ENCODE data around the gene JPH2. TPM values are rescaled to one million over a fixed set of nuclear protein-coding genes. Genes with fewer than 3 reads are reported as not detected.

Gene JPH2
- total RNA-seq, 6 experiments from 2014 or later, result 0.09 to 0.31 (median 0.10) TPM; not detected in 1

DNA sequence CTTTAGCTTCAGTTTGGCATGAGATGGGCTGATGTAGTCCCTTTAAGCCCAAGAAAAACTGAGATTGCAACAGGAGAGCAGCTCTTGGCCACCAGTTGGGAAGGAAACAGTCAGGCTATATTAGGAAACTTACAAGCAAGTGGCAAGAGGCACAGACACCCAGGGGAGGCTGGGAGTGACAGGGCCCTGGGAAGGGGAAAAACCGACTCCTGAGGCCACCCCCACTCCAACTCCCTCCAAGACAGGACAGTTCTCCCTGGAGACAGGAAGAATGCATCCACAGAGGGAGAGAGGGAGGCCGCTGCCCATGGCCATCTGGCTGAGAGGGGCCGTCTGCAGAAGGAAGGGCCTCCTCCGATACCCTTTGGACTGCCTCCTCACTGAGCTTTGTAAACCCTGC lies 20.5 kb downstream of the JPH2 start:
- no peak for TF ChIP-seq POLR2A (IDR thresholded peaks at IDR 0.05)
- TF ChIP-seq, protein P1, sequence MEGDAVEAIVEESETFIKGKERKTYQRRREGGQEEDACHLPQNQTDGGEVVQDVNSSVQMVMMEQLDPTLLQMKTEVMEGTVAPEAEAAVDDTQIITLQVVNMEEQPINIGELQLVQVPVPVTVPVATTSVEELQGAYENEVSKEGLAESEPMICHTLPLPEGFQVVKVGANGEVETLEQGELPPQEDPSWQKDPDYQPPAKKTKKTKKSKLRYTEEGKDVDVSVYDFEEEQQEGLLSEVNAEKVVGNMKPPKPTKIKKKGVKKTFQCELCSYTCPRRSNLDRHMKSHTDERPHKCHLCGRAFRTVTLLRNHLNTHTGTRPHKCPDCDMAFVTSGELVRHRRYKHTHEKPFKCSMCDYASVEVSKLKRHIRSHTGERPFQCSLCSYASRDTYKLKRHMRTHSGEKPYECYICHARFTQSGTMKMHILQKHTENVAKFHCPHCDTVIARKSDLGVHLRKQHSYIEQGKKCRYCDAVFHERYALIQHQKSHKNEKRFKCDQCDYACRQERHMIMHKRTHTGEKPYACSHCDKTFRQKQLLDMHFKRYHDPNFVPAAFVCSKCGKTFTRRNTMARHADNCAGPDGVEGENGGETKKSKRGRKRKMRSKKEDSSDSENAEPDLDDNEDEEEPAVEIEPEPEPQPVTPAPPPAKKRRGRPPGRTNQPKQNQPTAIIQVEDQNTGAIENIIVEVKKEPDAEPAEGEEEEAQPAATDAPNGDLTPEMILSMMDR (IDR thresholded peaks at IDR 0.05), result no peak
- Histone ChIP-seq H3K9me3 (no peaks in the 10 kb centered on the region), H3K4me3 (no peak overlapping the region), H3K4me1 (no peaks in the 10 kb centered on the region), H3K36me3 (no peaks in the 10 kb centered on the region), H3K27me3 (no peaks in the 10 kb centered on the region), H3K27ac (no peak overlapping the region)
- DNase-seq (no peak), ATAC-seq (peak in 1 of 4 donors; percentile 19)
- intact Hi-C loops (cut with DNase I), result no loop called here
- WGBS (ENCODE audit: insufficient coverage, low coverage, low lambda C conversion rate, missing lambda C conversion rate), result 0% methylated on average over 1 of the region's 4 CpGs

- WGBS (ENCODE audit: insufficient coverage, low coverage, low lambda C conversion rate, missing lambda C conversion rate), result 49% methylated on average over 4 of the region's 4 CpGs
- no peak for ATAC-seq
Measured at GRCh38 chr20:44166008-44166407, 21.0 kb downstream of the JPH2 start.

DNA sequence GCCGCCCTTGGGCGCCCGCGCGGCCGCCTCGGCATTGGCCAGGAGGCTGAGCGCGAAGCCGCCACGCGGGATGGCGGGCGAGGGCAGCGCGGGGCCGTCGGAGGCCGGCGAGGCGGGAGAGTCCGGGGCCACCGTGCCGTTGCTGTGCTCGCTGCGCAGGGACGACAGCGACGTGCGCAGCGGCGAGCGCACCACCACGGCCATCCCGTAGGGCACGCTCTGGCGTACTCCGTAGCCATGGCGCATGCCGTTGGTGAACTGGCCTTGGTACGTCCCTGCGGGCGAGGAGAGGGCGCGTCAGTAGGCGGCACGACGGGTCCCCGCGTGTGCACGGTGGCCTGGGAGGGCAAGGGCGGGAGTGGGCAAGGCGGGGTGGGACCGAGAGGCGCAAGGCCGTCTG lies 26.9 kb downstream of the JPH2 start:
- no peak overlapping the region for H3K27ac ChIP-seq
- H3K36me3 ChIP-seq, result no peaks in the 10 kb centered on the region
- WGBS (ENCODE audit: insufficient coverage, low coverage, low lambda C conversion rate, missing lambda C conversion rate), result 63% methylated on average over 13 of the region's 56 CpGs
- H3K27me3 ChIP-seq, result no peaks in the 10 kb centered on the region
- H3K4me3 ChIP-seq, result no peak overlapping the region
- ATAC-seq, result no peak
- TF ChIP-seq, protein P1 (IDR thresholded peaks at IDR 0.05), result no peak
- TF ChIP-seq POLR2A (IDR thresholded peaks at IDR 0.05), result no peak
- intact Hi-C loops (cut with DNase I), result no loop called here
- H3K9me3 ChIP-seq, result no peaks in the 10 kb centered on the region
- no peaks in the 10 kb centered on the region for H3K4me1 ChIP-seq
- DNase-seq, result no peak

More at GRCh38 chr20:44166008-44166407, 21.0 kb downstream of the JPH2 start:
- Histone ChIP-seq H3K36me3 (no peaks in the 10 kb centered on the region), H3K27me3 (no peaks in the 10 kb centered on the region), H3K9me3 (no peaks in the 10 kb centered on the region), H3K4me1 (no peaks in the 10 kb centered on the region), H3K27ac (no peak overlapping the region), H3K4me3 (no peak overlapping the region)
- TF ChIP-seq, protein P1 (IDR thresholded peaks at IDR 0.05), result no peak
- TF ChIP-seq POLR2A (IDR thresholded peaks at IDR 0.05), result no peak
- DNase-seq, result no peak
- intact Hi-C loops (cut with DNase I), result no loop called here

DNA sequence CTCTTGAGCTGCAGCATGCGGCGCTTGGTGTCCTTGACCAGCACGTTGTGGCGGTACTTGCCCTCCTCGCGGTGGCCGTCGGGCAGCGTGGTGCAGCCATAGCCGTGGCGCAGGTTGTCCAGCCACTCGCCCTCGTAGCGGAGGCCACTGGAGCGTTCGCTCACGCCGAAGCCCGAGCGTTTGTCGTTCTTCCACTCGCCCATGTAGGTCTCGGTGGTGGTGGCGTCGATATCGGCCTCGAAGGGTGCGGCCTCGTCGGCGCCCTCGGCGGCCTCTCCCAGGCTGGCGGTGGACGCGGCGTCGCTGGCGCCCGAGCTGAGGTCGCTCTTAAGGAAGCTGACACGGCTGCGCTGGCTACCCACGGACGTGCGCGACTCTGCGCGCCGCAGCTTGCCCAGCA lies 27.3 kb downstream of the JPH2 start:
- no peak overlapping the region for H3K4me3 ChIP-seq
- DNase-seq, result no peak
- H3K4me1 ChIP-seq, result no peaks in the 10 kb centered on the region
- ATAC-seq, result no peak
- H3K27me3 ChIP-seq, result no peaks in the 10 kb centered on the region
- no peak overlapping the region for H3K27ac ChIP-seq
- no peaks in the 10 kb centered on the region for H3K36me3 ChIP-seq
- no peaks in the 10 kb centered on the region for H3K9me3 ChIP-seq
- 57% methylated on average over 6 of the region's 50 CpGs for WGBS (ENCODE audit: insufficient coverage, low coverage, low lambda C conversion rate, missing lambda C conversion rate)
- intact Hi-C loops (cut with DNase I), result no loop called here
- TF ChIP-seq, protein P1 (IDR thresholded peaks at IDR 0.05), result no peak
- TF ChIP-seq POLR2A (IDR thresholded peaks at IDR 0.05), result no peak

DNA sequence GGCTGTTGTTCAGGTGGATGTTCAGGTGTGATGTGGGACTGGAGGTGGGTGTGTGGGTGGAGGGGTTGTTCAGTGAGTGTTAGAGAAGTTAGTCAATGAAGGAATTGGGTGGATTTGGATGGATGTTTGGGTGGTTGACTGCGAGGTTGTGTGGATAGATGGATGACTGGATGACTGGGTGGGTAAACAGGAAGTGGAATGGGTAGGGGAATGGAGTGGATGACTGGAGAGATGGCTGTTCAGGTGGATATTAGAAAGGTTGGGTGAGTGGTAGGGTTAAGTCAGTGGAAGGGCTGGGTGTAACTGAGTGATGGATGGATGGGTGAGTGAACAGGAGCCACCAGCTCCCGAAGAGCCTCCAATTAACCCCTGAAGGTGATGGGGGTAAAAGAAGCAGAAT lies 27.9 kb downstream of the JPH2 start:
- Histone ChIP-seq H3K9me3 (no peaks in the 10 kb centered on the region), H3K27me3 (no peaks in the 10 kb centered on the region), H3K4me3 (no peak overlapping the region), H3K27ac (no peak overlapping the region), H3K4me1 (no peaks in the 10 kb centered on the region), H3K36me3 (no peaks in the 10 kb centered on the region)
- intact Hi-C loops (cut with DNase I), result no loop called here
- WGBS (ENCODE audit: insufficient coverage, low coverage, low lambda C conversion rate, missing lambda C conversion rate), result 100% methylated on average over 1 of the region's 2 CpGs
- no peak for DNase-seq
- no peak for ATAC-seq
- TF ChIP-seq, protein P1 (IDR thresholded peaks at IDR 0.05), result no peak
- no peak for TF ChIP-seq POLR2A (IDR thresholded peaks at IDR 0.05)
